GM12801 (cell line): ENCODE measurements around the gene SMS.

ENCODE experiments used
- TF ChIP-seq, protein P1 (sequence below): IDR thresholded peaks from one replicate; pipeline ENCODE4 v1.5.1; 2011; ENCODE audit warnings: control low read depth; ENCODE audit not compliant: insufficient read length; ENCODE audit errors: extremely low read depth

Gene SMS

GRCh38 chrX:22004866-22005265, 64.4 kb downstream of the SMS start:
- TF ChIP-seq, protein P1, sequence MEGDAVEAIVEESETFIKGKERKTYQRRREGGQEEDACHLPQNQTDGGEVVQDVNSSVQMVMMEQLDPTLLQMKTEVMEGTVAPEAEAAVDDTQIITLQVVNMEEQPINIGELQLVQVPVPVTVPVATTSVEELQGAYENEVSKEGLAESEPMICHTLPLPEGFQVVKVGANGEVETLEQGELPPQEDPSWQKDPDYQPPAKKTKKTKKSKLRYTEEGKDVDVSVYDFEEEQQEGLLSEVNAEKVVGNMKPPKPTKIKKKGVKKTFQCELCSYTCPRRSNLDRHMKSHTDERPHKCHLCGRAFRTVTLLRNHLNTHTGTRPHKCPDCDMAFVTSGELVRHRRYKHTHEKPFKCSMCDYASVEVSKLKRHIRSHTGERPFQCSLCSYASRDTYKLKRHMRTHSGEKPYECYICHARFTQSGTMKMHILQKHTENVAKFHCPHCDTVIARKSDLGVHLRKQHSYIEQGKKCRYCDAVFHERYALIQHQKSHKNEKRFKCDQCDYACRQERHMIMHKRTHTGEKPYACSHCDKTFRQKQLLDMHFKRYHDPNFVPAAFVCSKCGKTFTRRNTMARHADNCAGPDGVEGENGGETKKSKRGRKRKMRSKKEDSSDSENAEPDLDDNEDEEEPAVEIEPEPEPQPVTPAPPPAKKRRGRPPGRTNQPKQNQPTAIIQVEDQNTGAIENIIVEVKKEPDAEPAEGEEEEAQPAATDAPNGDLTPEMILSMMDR, result no peak

DNA sequence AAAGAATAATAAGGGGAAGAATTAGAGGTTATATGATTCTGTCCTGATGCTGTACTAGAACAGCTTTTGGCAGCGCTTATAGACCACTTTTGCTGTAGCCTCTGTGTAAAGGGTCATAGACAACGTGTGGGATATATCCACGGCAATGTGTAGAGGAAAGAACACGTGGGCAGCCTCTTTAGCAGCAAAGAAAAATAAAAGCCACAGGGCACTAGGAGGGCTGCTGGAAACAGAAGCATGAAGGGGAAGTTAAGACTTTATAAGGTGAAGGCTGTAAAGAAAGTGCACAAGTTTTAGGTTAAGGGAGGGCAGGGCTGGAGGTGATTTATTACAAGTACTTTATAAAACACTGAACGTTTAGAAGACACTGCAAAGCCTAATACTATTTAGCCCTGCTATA, 71.5 kb downstream of the SMS start:
- TF ChIP-seq, protein P1, result no peak

DNA sequence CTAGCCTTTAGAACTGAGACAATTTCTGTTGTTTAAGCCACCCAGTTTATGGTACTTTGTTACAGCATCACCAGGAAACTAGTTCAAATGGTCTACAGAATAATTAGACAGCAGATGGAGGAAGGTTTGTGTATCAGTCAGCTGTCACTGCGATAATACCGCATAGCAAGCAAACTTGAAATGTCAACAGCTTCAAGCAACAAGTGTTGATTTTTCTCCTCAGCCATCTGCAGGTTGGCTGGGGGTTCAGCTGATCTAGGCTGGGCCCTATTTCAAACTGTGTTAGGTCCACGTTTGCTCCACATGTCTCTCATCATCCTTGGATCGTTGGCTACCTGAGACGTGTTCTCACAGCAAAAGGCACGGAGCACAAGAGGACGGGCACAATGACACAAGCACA, 72.4 kb downstream of the SMS start:
- TF ChIP-seq, protein P1, result no peak

- TF ChIP-seq, protein P1, result no peak
These were observed 74.7 kb downstream of the SMS start for GRCh38 chrX:22015139-22015750.

DNA sequence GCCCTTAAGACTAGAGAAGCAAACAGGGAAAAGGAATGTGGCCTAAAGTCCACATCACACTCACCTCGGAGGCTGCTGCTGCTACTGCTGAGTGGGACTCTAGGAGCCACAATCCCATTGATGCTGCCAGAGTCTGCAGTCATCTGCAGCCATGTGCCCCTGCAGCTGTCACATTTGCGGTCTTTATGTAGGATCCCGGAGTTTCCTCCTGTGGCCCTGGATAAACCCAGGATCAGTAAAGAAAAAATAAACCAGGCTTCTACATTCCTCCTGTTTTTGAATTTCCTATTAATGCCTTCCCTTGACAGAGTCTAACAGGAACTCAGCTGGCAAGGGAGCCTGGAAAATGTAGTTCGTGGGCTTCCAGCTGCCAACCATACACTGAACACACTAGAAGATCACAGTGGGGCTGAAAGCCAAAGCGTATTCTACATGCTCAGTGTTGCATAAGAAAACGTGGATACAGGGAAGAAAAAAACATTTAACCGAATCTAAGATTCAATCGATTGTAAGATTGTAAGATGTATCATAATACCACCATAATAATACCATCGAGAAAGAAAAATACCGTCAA, 81.3 kb downstream of the SMS start:
- TF ChIP-seq, protein P1, result no peak

DNA sequence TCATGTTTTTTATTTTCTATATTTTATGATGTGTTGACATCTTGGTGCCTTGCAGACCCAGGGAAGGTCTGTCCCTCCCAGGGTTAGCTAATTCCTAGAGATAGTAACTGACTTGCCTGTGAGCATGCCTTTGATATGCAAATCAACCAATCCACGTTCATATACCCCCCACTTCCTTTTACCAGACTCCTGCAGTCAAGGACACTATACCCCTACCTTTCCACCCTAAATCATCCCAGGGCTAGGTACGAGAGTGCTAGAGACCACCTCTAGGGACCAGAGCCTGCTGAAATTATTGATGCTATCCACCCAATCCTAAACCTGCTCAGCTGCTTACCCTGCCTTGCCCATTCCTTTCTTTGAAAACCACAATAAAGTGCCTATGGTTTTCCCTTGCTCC, 84.1 kb downstream of the SMS start:
- TF ChIP-seq, protein P1, result no peak

DNA sequence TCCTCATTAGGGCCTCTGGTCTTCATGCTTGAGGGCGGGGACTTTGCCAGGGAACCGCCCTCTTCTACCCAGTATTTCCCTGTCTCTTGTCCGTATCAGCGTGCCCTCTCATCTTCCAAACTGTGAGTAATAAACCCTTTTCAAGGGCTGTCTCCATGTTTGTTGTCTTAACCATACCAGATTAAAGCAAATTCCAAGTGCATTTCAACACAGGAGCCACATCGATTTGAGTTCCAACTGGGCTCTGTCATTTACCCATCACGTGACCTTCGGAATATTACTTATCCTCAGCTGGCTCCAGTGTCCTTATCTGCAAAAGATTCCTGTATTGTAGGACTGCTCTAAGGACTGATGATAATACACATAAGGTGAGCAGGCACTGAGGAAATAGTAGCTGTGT, 85.2 kb downstream of the SMS start:
- TF ChIP-seq, protein P1, result no peak

DNA sequence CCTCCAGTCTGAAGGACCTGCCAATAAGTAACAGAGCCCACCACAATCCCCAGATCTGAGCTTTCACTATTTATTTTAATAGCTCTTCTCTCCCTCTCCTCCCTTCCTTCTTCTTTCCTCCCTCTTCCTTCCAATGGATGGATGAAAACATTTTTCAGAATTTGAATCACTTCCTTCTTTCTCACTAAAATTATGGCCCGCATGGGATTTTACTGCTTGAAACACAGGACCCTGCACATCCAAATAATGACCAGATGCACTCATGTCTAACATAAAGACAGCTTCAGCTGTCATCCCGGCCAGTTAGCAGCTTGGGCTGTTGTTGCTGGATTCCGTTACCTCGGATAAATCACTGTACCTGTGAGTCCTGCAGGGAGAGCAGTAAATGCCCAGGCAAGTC, 86.2 kb downstream of the SMS start:
- TF ChIP-seq, protein P1, result no peak
